ENCODE data around the gene NGEF.

NGEF gene

GRCh38 chr2:233010569-233011267, 2.3 kb downstream of the NGEF start:
- H2AFZ ChIP-seq (ENCODE audit: low read length), result no peak overlapping the region
- TF ChIP-seq EZH2 (IDR thresholded peaks at IDR 0.05; ENCODE audit: borderline replicate concordance, low read length), result no peak
- TF ChIP-seq CTCF (IDR thresholded peaks at IDR 0.05; ENCODE audit: low read length), result no peak
- no peaks in the 10 kb centered on the region for H3K9me2 ChIP-seq (ENCODE audit: low read depth, low read length)
- H3K27me3 ChIP-seq (ENCODE audit: insufficient read depth, low read length), result no peaks in the 10 kb centered on the region
- H3K27ac ChIP-seq (ENCODE audit: low read depth, low read length, poor library complexity, severe bottlenecking), result no peak overlapping the region
- no peaks in the 10 kb centered on the region for H3K36me3 ChIP-seq (ENCODE audit: insufficient read depth, low read length)
- H4K20me1 ChIP-seq (ENCODE audit: insufficient read depth, low read length), result no peaks in the 10 kb centered on the region
- no peaks in the 10 kb centered on the region for H3K4me1 ChIP-seq (ENCODE audit: insufficient read depth, low read length, severe bottlenecking)
- no peak overlapping the region for H3K4me2 ChIP-seq (ENCODE audit: low read length)
- H3F3A ChIP-seq (ENCODE audit: insufficient read depth, low read length), result no peaks in the 10 kb centered on the region
- H3K79me2 ChIP-seq (ENCODE audit: insufficient read depth, low read length), result no peaks in the 10 kb centered on the region
- no peak overlapping the region for H3K9ac ChIP-seq (ENCODE audit: low read length)
- H3K4me3 ChIP-seq (ENCODE audit: low read depth, low read length, poor library complexity, severe bottlenecking), result no peak overlapping the region
- no peaks in the 10 kb centered on the region for H3K9me3 ChIP-seq (ENCODE audit: low read length)

- Histone ChIP-seq H3K4me2 (ENCODE audit: low read length) (no peak overlapping the region), H3K9me3 (ENCODE audit: low read length) (no peaks in the 10 kb centered on the region), H3K4me1 (ENCODE audit: insufficient read depth, low read length, severe bottlenecking) (no peaks in the 10 kb centered on the region), H3K4me3 (ENCODE audit: low read depth, low read length, poor library complexity, severe bottlenecking) (no peak overlapping the region), H3K79me2 (ENCODE audit: insufficient read depth, low read length) (no peaks in the 10 kb centered on the region), H3K27ac (ENCODE audit: low read depth, low read length, poor library complexity, severe bottlenecking) (no peak overlapping the region), H3K36me3 (ENCODE audit: insufficient read depth, low read length) (no peaks in the 10 kb centered on the region), H3K9ac (ENCODE audit: low read length) (no peak overlapping the region), H2AFZ (ENCODE audit: low read length) (no peak overlapping the region), H3K9me2 (ENCODE audit: low read depth, low read length) (no peaks in the 10 kb centered on the region), H4K20me1 (ENCODE audit: insufficient read depth, low read length) (no peaks in the 10 kb centered on the region), H3K27me3 (ENCODE audit: insufficient read depth, low read length) (no peaks in the 10 kb centered on the region), H3F3A (ENCODE audit: insufficient read depth, low read length) (no peaks in the 10 kb centered on the region)
- TF ChIP-seq CTCF (IDR thresholded peaks at IDR 0.05; ENCODE audit: low read length), result no peak
- TF ChIP-seq EZH2 (IDR thresholded peaks at IDR 0.05; ENCODE audit: borderline replicate concordance, low read length), result no peak
Measured at GRCh38 chr2:233009661-233010060, 3.4 kb downstream of the NGEF start.

GRCh38 chr2:233007739-233008138, 5.3 kb downstream of the NGEF start:
- H3K27ac ChIP-seq (ENCODE audit: low read depth, low read length, poor library complexity, severe bottlenecking), result no peak overlapping the region
- H3K9me3 ChIP-seq (ENCODE audit: low read length), result no peaks in the 10 kb centered on the region
- H3K4me1 ChIP-seq (ENCODE audit: insufficient read depth, low read length, severe bottlenecking), result no peaks in the 10 kb centered on the region
- H3K36me3 ChIP-seq (ENCODE audit: insufficient read depth, low read length), result no peaks in the 10 kb centered on the region
- H3K79me2 ChIP-seq (ENCODE audit: insufficient read depth, low read length), result no peaks in the 10 kb centered on the region
- no peaks in the 10 kb centered on the region for H3K27me3 ChIP-seq (ENCODE audit: insufficient read depth, low read length)
- no peaks in the 10 kb centered on the region for H3F3A ChIP-seq (ENCODE audit: insufficient read depth, low read length)
- no peak overlapping the region for H3K4me3 ChIP-seq (ENCODE audit: low read depth, low read length, poor library complexity, severe bottlenecking)
- no peak overlapping the region for H2AFZ ChIP-seq (ENCODE audit: low read length)
- H3K9me2 ChIP-seq (ENCODE audit: low read depth, low read length), result no peaks in the 10 kb centered on the region
- TF ChIP-seq EZH2 (IDR thresholded peaks at IDR 0.05; ENCODE audit: borderline replicate concordance, low read length) (no peak), CTCF (IDR thresholded peaks at IDR 0.05; ENCODE audit: low read length) (no peak)
- no peak overlapping the region for H3K4me2 ChIP-seq (ENCODE audit: low read length)
- no peak overlapping the region for H3K9ac ChIP-seq (ENCODE audit: low read length)
- no peaks in the 10 kb centered on the region for H4K20me1 ChIP-seq (ENCODE audit: insufficient read depth, low read length)

Data from OCI-LY1 (cell line).